HG03575 (cell line): ENCODE measurements around the gene ABLIM2.
"Not testable (repeated sequence)": the region's sequence is repeated elsewhere in the genome, so short reads cannot be mapped to it uniquely, and the experiment has no call there.

Source experiments
- ATAC-seq: cut with Tn5 transposase; IDR thresholded peaks from one replicate; pipeline ENCODE4 v1.9.1; 2021; ENCODE audit not compliant: unreplicated experiment, insufficient number of reproducible peaks, low FRiP score; ENCODE audit errors: extremely low read depth

ABLIM2 gene

GRCh38 chr4:7922466-7922865 lies 236.1 kb downstream of the ABLIM2 start:
- no peak for ATAC-seq

- no peak for ATAC-seq
These were observed 239.6 kb downstream of the ABLIM2 start for GRCh38 chr4:7918981-7919380.

DNA sequence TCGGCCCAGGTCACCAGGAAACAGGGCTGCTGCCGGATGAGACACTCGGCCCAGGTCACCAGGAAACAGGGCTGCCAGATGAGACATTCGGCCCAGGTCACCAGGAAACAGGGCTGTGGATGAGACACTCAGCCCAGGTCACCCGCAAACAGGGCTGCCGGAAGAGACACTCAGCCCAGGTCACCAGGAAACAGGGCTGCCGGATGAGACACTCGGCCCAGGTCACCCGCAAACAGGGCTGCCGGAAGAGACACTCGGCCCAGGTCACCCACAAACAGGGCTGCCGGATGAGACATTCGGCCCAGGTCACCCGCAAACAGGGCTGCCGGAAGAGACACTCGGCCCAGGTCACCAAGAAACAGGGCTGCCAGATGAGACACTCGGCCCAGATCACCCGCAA lies 240.4 kb downstream of the ABLIM2 start:
- not testable (repeated sequence) for ATAC-seq

DNA sequence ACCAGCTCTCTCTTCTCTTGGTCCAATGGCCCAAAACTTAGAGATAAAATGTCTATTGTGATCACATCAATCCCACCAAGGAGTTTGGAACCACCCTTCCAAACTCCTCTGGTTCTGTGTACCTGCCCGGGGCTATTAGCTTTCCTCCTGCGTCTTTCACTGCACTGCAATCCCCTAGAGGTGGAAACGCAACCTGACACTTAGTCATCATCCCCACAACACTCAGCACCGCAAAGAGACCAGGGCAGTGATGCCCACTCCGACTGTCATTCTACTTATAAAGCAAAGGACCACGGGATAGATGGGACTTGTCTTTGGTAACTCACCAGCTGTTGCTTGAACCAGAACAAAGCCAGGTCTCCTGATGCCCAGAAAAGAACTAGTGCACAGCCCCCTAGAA lies 240.9 kb downstream of the ABLIM2 start:
- ATAC-seq = no peak

DNA sequence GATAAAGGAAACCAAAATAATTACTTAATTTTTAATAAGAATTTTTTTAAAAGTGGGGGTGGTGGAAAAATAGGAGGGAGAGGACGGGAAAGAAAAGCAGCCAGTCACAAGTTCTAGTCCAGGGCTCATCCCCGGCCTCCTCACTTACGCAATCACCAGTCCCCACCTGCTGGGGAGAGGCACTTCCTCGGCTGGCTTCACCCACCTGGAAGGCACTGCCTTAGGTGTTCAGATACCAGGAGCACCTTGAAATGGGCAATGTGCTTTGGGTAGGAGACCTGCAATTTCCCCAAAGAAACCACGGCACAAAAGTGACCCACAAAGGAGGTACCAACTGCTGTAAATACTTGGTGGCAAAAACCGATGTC lies 242.8 kb downstream of the ABLIM2 start:
- ATAC-seq = no peak
